Common myeloid progenitor, CD34-positive (primary cell): ENCODE results near the gene EGFL6.
"Not testable (repeated sequence)": the region's sequence is repeated elsewhere in the genome, so short reads cannot be mapped to it uniquely, and the experiment has no call there.

ENCODE experiments used
- CTCF ChIA-PET: fragments of 350-600 bp; sonication (Branson Sonifier 250); formaldehyde crosslinking; loops from one replicate; lab custom pipeline; 2021; ENCODE audit warnings: antibody characterized with exemption; lab: Charles Lee
- POLR2A ChIA-PET: fragments of 350-600 bp; sonication (Branson Sonifier 250); formaldehyde crosslinking; loops from one replicate; lab custom pipeline; 2021; ENCODE audit warnings: antibody characterized with exemption; lab: Charles Lee
- DNase-seq, 3 donors: peaks; one replicate each; pipeline versions ENCODE4 v3.0.0 to v3.0.0-alpha.2; 2013
- H3K27ac ChIP-seq, 2 experiments: 1 replicate in 1 of 2; 2 replicates in 1 of 2; pipeline ENCODE4 v1.7.0; 2013; ENCODE audit warnings: inconsistent platforms in 2 of 2, low read length in 2 of 2, mild to moderate bottlenecking in 2 of 2, low read depth in 1 of 2, moderate library complexity in 1 of 2; ENCODE audit not compliant: severe bottlenecking in 2 of 2, insufficient read depth in 1 of 2, poor library complexity in 1 of 2
- H3K27me3 ChIP-seq, 5 experiments: replicated peaks in 2 of 5; 1 replicate in 3 of 5; 2 replicates in 2 of 5; pipeline versions ENCODE4 v1.6.1 to v1.7.0; 2013; ENCODE audit warnings: low read length in 4 of 5, mild to moderate bottlenecking in 2 of 5, moderate library complexity in 2 of 5, inconsistent platforms in 1 of 5; ENCODE audit not compliant: insufficient read depth in 5 of 5, control insufficient read depth in 4 of 5
- H3K36me3 ChIP-seq, 4 experiments: 1 replicate in 2 of 4; 2 replicates in 2 of 4; pipeline versions ENCODE4 v1.6.1 to v1.7.0; 2013; ENCODE audit warnings: low read length in 3 of 4, control low read depth in 1 of 4, mild to moderate bottlenecking in 1 of 4; ENCODE audit not compliant: control insufficient read depth in 4 of 4, insufficient read depth in 4 of 4
- H3K4me1 ChIP-seq, 4 experiments: 1 replicate in 3 of 4; 2 replicates in 1 of 4; pipeline versions ENCODE4 v1.6.1 to v1.7.1; 2013; ENCODE audit warnings: low read length in 3 of 4, mild to moderate bottlenecking in 3 of 4, control low read depth in 1 of 4, inconsistent platforms in 1 of 4, moderate library complexity in 1 of 4; ENCODE audit not compliant: control insufficient read depth in 4 of 4, insufficient read depth in 4 of 4; ENCODE audit errors: control extremely low read depth in 1 of 4
- H3K4me3 ChIP-seq, 7 experiments: 1 replicate in 4 of 7; 2 replicates in 3 of 7; pipeline versions ENCODE4 v1.5.1 to v1.7.0; 2013; ENCODE audit warnings: mild to moderate bottlenecking in 7 of 7, low read length in 6 of 7, moderate library complexity in 6 of 7, inconsistent platforms in 2 of 7, low read depth in 2 of 7, control low read depth in 1 of 7; ENCODE audit not compliant: insufficient read depth in 4 of 7, control insufficient read depth in 1 of 7; ENCODE audit errors: extremely low read depth in 1 of 7
- H3K9me3 ChIP-seq, 5 experiments: 1 replicate in 4 of 5; 2 replicates in 1 of 5; pipeline versions ENCODE4 v1.6.1 to v1.7.1; 2013; ENCODE audit warnings: low read length in 4 of 5, mild to moderate bottlenecking in 2 of 5, inconsistent platforms in 1 of 5, low read depth in 1 of 5, moderate library complexity in 1 of 5; ENCODE audit not compliant: control insufficient read depth in 4 of 5, insufficient read depth in 2 of 5; ENCODE audit errors: control extremely low read depth in 1 of 5
- WGBS: methylation state at CpG from one replicate; pipeline ENCODE4 v1.1.5; 2013; ENCODE audit not compliant: insufficient coverage; 5-methylcytosine and 5-hydroxymethylcytosine counted together

The EGFL6 gene

GRCh38 chrX:13638021-13638420, 68.6 kb downstream of the EGFL6 start:
- WGBS, result 100% methylated on average over 1 of the region's 1 CpG
- Histone ChIP-seq H3K27me3 (no peaks in the 10 kb centered on the region), H3K4me3 (no peak overlapping the region), H3K9me3 (peaks cover 0 to 23% (median 16%) of the 10 kb centered on the region in 5 experiments), H3K27ac (no peak overlapping the region), H3K4me1 (no peaks in the 10 kb centered on the region), H3K36me3 (no peaks in the 10 kb centered on the region)
- ChIA-PET POLR2A (no interaction called here), CTCF (no interaction called here)
- DNase-seq, result no peak

GRCh38 chrX:13638826-13639225, 69.4 kb downstream of the EGFL6 start:
- Histone ChIP-seq H3K27me3 (no peaks in the 10 kb centered on the region), H3K36me3 (no peaks in the 10 kb centered on the region), H3K4me3 (no peak overlapping the region), H3K27ac (no peak overlapping the region), H3K9me3 (peaks cover 0 to 23% (median 16%) of the 10 kb centered on the region in 5 experiments), H3K4me1 (no peaks in the 10 kb centered on the region)
- POLR2A ChIA-PET, result no interaction called here
- WGBS, result no CpG with 5 or more reads among the region's 3 CpGs
- CTCF ChIA-PET, result no interaction called here
- DNase-seq, result no peak

DNA sequence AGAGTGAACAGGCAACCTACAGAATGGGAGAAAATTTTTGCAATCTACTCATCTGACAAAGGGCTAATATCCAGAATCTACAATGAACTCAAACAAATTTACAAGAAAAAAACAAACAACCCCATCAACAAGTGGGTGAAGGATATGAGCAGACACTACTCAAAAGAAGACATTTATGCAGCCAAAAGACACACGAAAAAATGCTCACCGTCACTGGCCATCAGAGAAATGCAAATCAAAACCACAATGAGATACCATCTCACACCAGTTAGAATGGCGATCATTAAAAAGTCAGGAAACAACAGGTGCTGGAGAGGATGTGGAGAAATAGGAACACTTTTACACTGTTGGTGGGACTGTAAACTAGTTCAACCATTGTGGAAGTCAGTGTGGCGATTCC, 72.3 kb downstream of the EGFL6 start:
- DNase-seq, H3K27me3 ChIP-seq, H3K4me1 ChIP-seq, POLR2A ChIA-PET, H3K27ac ChIP-seq, H3K36me3 ChIP-seq, H3K4me3 ChIP-seq: not testable (repeated sequence)
- peaks cover 0 to 11% (median 9%) of the 10 kb centered on the region in 5 experiments for H3K9me3 ChIP-seq
- WGBS, result no CpG with 5 or more reads among the region's 4 CpGs
- CTCF ChIA-PET, result interaction anchor here (1.5 kb wide), 1 partner anchor 135 kb away, joined by 5 read pairs; no protein-coding TSS in a partner anchor

GRCh38 chrX:13645464-13646153, 76.2 kb downstream of the EGFL6 start:
- Histone ChIP-seq H3K27me3 (no peaks in the 10 kb centered on the region), H3K27ac (no peak overlapping the region), H3K9me3 (no peaks in the 10 kb centered on the region), H3K4me3 (no peak overlapping the region), H3K4me1 (peaks cover 0 to 7% (median 0%) of the 10 kb centered on the region in 4 experiments), H3K36me3 (no peaks in the 10 kb centered on the region)
- WGBS, result 59% methylated on average over 6 of the region's 9 CpGs
- CTCF ChIA-PET, result interaction anchor here (0.7 to 4.7 kb wide), 14 partner anchors 9 to 384 kb away, joined by 3 to 62 read pairs (median 4); partner anchors contain the start of gene GEMIN8
- DNase-seq, result no peak
- POLR2A ChIA-PET, result interaction anchor here (0.6 kb wide), 1 partner anchor 97 kb away, joined by 3 read pairs; no protein-coding TSS in a partner anchor

DNA sequence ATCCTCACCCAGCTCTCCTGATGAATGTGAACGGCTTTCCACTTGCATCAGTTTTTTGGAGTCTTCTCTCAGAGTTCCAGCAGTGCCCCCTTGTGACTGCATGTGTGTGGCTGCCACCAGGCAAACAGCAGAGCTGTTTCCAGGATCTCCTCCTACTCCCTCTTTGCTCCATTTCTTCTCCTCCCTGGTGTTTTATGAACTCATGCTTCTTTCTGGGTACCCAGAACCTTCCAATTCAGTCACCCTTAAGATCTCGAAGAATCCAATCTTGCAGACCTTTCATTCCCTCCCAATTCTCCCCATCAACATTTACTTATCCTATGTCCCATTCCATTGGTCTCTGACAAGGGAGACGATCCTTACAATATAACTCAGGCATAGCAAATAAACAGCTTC, 76.8 kb downstream of the EGFL6 start:
- Histone ChIP-seq H3K9me3 (no peaks in the 10 kb centered on the region), H3K36me3 (no peaks in the 10 kb centered on the region), H3K27ac (no peak overlapping the region), H3K27me3 (no peaks in the 10 kb centered on the region), H3K4me1 (peaks cover 0 to 7% (median 0%) of the 10 kb centered on the region in 4 experiments), H3K4me3 (no peak overlapping the region)
- WGBS, result 8% methylated on average over 2 of the region's 3 CpGs
- CTCF ChIA-PET, result interaction anchor here (0.6 to 4.7 kb wide), 15 partner anchors 9 to 383 kb away, joined by 3 to 62 read pairs (median 4); partner anchors contain the start of gene GEMIN8
- POLR2A ChIA-PET, result interaction anchor here (0.6 kb wide), 1 partner anchor 97 kb away, joined by 3 read pairs; no protein-coding TSS in a partner anchor
- DNase-seq, result peak in 2 of 3 donors; percentile 50 to 60

DNA sequence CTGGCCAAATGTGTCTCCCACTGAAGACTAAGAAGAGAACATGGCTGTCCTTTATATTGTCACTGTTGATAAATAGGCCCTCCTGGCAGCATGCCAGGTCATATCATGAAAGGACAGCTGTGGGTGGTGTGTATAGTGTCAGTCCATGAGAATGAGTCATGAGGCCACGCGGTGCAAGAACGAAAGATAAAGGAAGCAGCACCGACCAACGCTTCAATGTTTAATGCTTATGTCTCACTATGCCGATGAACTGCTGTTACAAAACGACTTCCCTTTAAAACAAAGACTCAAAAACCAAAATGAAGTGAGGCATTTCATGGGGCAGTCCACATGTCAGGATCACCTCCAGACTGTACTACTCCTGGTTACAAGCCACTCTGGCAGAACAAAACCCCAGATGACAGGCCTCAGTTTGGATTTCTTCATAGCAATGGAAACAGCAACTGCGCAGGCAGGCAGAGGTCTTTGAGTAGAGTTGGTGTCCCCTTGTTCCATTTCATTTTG, 78.4 kb downstream of the EGFL6 start:
- no peak overlapping the region for H3K4me3 ChIP-seq
- CTCF ChIA-PET, result interaction anchor here (2.7 to 4.7 kb wide), 2 partner anchors 138 to 142 kb away, joined by 11 to 62 read pairs; no protein-coding TSS in a partner anchor
- 65% methylated on average over 8 of the region's 8 CpGs for WGBS
- no peaks in the 10 kb centered on the region for H3K9me3 ChIP-seq
- H3K27me3 ChIP-seq, result no peaks in the 10 kb centered on the region
- H3K4me1 ChIP-seq, result peaks cover 5 to 13% (median 7%) of the 10 kb centered on the region in 4 experiments
- POLR2A ChIA-PET, result no interaction called here
- no peaks in the 10 kb centered on the region for H3K36me3 ChIP-seq
- DNase-seq, result peak; percentile 80 to 94 (median 90)
- peak overlapping the region in 1 of 2 experiments; percentile 81 for H3K27ac ChIP-seq

DNA sequence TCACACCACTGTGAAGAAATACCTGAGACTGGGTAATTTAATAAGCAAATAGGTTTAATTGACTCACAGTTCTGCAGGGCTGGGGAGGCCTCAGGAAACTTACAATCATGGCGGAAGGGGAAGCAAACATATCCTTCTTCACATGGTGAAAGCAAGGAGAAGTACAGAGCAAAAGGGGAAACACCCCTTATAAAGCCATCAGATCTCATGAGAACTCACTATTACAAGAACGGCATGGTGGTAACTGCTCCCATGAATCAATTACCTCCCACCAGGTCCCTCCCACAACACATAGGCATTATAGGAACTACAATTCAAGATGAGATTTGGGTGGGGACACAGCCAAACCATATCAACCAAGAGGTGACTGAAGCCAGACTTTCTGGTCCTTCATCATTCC, 78.9 kb downstream of the EGFL6 start:
- H3K4me3 ChIP-seq, H3K9me3 ChIP-seq, POLR2A ChIA-PET, CTCF ChIA-PET, H3K36me3 ChIP-seq, H3K27me3 ChIP-seq: not testable (repeated sequence)
- 67% methylated on average over 1 of the region's 2 CpGs for WGBS
- H3K4me1 ChIP-seq, result peaks cover 5 to 13% (median 9%) of the 10 kb centered on the region in 4 experiments
- DNase-seq, result peak in 2 of 3 donors; percentile 7 to 35
- peak overlapping the region in 1 of 2 experiments; percentile 81 for H3K27ac ChIP-seq
